Ureter (tissue), 1 donor: ENCODE measurements around the gene ADAMTSL2. TPM values are rescaled to one million over a fixed set of nuclear protein-coding genes. Genes with fewer than 3 reads are reported as not detected.

Experiments
- DNase-seq: peaks from one replicate; pipeline ENCODE4 v3.0.0-alpha.2; 2020; ENCODE audit warnings: low spot score
- total RNA-seq: library from RNA; stranded (reverse); gene quantifications from one replicate; pipeline ENCODE4 v1.2.4, GENCODE V29; 2023
- donor health status: DM: yes; HTN: yes; CAD: no.

ADAMTSL2 gene
- total RNA-seq, 1 donor from 2014 or later = 8.8 TPM

- DNase-seq = no peak
Observed at GRCh38 chr9:133535306-133535877, 888 bp downstream of the ADAMTSL2 start.

DNA sequence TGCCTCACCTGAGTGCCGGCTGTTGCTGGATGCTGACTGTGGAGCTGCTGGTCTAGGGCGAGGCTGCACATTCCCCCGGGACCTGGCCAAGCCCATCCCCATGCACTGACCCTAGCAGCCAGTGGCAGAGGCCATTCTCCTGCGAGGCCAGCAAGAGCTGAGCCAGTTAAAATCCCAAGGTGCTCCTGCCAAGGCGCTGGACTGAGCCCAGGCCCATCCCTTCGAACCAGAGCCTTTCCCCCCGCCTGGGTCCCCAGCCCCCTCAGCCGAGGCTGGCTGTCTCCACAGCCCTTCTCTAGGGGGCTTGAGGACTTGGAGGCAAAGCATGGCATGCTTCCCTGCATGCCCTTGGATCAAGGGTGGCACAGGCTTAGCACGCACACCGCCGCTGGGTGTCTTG is 1.6 kb downstream of the ADAMTSL2 start:
- DNase-seq = no peak

GRCh38 chr9:133536536-133536935 is 2.0 kb downstream of the ADAMTSL2 start:
- no peak for DNase-seq

GRCh38 chr9:133537257-133537656 is 2.8 kb downstream of the ADAMTSL2 start:
- no peak for DNase-seq

- no peak for DNase-seq
Observed at GRCh38 chr9:133538176-133538575, 3.7 kb downstream of the ADAMTSL2 start.

GRCh38 chr9:133538851-133539833 is 4.6 kb downstream of the ADAMTSL2 start:
- DNase-seq = no peak

DNA sequence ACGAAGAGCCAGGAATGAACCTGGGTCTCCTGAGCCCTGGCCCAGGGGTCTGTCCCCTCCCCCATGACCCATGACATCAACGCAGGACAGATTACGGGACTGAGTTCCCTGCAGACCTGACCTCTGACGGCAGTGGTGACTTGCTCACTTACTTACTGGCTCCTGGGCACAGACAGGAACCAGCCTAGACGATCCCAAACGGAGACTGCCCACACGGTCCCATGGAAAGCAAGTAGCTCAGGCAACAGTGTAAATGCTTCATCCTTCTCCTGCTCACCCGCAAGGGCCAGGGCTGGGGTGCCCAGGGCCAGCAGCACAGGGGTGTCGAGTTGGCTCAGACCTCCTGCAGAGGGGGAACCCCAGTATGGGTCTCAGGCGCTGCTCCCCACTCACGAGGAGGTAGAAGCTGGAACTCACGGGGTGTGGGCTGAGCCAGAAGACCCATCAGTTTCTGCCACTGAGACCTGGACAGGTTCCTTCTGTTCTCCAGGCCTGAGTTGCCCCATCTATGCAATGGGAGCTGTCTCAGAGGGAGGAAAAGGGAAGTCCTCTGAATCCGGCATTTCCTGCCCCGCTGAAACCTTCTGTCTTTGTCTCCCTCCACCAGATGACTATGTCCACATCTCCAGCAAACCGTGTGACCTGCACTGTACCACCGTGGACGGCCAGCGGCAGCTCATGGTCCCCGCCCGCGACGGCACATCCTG is 5.6 kb downstream of the ADAMTSL2 start:
- no peak for DNase-seq

DNA sequence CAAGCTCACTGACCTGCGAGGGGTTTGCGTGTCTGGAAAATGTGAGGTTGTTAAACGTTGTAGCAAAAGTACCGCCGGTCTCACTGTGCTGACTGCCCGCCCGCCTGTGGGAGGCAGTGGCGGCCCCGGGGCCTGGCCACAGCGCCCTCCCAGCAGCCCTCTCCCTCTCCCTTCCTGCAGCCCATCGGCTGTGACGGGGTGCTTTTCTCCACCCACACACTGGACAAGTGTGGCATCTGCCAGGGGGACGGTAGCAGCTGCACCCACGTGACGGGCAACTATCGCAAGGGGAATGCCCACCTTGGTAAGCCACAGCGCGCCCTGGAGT is 6.2 kb downstream of the ADAMTSL2 start:
- no peak for DNase-seq

DNA sequence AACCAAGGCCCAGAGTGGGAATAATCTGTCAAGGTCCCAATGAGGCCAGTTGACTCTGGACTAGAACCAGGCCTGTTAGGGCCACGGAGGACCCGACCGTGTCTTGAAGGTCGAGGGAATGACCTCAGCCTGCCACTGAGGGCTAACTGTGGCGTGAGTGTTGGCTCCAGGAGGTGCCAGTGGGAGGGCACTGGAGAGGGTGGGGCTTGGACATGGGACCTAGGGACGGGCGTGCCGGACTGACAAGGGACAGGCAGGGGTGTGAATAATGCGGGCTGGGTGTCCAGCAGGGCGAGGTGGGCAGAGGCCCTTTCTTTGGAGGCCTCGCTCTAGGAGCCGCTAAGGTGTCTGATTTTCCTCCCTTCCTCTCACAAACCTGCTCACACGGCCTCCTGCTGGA is 7.5 kb downstream of the ADAMTSL2 start:
- DNase-seq = no peak

GRCh38 chr9:133543772-133544467 is 9.4 kb downstream of the ADAMTSL2 start:
- DNase-seq = no peak

GRCh38 chr9:133545494-133546286 is 11.2 kb downstream of the ADAMTSL2 start:
- DNase-seq = no peak

GRCh38 chr9:133546287-133546680 is 11.8 kb downstream of the ADAMTSL2 start:
- DNase-seq = no peak

DNA sequence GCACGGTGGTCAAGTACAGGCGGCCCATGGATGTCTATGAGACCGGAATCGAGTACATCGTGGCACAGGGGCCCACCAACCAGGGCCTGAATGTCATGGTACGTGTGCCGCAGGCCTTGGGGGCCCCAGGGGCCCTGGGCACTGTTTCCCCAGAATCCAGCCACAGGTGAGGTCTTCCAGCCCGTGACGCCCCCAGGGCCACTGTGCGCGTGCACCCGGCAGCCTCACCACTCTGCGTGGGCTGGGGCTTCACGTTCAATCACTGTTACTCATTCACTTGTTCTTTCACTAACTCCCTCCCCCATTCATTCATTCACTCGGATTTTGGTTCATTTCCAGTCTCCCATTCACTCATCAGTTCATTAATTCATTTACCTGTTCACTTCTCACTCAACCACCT is 12.6 kb downstream of the ADAMTSL2 start:
- no peak for DNase-seq

DNA sequence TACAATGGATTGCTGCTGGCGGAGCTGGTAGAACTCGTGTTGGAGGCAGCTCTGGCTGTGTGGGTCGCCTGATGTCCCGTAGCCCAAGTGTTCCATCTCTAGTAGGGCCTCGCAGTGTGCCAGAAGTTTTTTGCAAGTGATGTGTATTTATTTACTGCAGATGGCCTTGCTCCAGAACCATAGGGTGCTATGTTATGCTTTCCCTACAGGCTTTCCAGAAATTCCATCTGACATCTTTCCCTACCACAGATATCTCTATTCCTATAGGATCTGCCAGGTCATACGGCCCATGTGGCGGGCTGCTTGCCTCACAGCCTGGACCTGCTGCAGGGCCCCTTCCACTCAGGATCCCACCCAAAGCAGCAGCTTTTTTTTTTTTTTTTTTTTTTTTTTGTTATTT is 16.9 kb downstream of the ADAMTSL2 start:
- DNase-seq = no peak

- no peak for DNase-seq
Observed at GRCh38 chr9:133552236-133552635, 17.7 kb downstream of the ADAMTSL2 start.

DNA sequence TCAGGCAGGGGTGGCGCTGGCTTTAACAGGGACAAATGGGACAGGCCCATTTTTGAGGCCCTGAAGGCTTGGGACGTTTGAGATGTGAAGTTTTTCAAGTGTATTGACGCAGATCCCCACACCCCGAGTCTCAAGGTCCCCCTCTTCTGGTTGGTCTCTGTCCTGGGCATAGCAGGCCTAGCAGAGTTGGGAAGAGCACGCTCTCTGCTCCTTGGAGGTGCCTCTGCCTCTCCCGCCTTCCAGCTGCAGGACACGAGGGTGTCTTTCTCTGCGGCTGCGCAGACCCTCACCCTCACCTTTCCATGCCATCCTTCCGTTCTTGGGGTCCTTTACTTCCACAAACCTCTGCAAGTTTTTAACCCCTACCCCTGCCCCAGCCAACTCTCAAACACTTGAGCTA is 18.6 kb downstream of the ADAMTSL2 start:
- DNase-seq = no peak

- DNase-seq = no peak
Observed at GRCh38 chr9:133553973-133554713, 19.6 kb downstream of the ADAMTSL2 start.

DNA sequence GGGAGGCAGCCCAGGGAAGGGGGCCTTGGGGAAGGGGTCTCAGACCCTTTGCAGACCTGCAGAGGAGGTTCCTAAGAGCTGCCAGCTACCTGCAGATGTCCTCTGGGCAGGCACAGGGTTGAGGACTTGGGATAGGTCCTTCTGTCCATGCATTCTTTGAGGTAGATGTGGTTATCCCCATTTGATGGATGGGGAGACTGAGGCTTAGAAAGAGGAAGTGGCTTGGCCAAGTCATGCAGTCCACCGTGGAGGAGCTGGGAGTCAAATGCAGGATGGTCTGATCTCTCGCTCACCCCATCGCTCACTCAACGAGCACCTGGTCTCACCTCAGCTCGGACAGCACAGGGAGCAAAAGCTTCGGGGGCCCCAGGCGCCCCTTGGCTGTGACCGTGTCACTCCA is 20.2 kb downstream of the ADAMTSL2 start:
- DNase-seq = no peak

DNA sequence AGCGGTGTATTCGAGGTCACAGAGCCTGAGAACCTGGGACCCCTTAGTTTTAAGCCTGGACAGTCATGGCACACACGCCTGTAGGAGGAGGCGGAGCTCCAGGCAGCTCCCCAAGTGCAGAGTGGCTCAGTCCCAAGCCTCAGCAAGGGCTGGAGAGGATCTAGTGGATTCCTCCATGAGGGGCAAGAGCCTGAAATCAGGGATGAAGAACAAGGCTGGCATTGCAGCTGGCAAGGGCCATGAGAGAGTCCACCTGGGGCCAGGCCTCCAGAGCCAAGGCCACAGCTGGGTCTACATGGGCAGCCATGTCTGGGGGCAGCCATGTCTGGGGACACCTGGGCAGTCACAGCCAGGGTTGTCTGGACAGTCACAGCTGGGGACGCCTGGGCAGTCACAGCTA is 21.9 kb downstream of the ADAMTSL2 start:
- no peak for DNase-seq

DNA sequence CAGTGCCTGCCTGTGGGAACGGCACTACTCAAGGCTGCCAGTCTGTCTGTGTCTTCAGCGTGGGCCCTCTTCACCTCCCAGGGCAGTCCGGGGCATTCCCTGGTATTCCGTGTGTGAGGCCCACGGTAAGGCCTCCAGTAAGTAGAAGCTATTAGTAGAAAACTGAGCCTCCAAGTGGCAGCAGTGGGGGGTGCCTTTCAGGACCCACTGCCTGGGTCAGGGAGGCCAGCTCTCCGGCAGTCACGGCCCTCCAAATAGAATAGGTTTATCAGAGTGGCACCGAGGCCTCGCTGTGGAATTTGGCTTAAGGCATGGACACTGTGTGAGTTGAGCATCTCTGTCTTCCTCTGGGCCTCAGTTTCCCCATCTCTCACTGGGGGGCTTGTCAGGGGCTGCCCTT is 23.1 kb downstream of the ADAMTSL2 start:
- no peak for DNase-seq
